HT1080 (cell line): Measurements from ENCODE around the gene CCL8. TPM values are rescaled to one million over a fixed set of nuclear protein-coding genes. Genes with fewer than 3 reads are reported as not detected.

ENCODE experiments used
- DNase-seq: peaks from one replicate; pipeline ENCODE4 v3.0.0-alpha.2; 2015; ENCODE audit warnings: low read depth
- polyA plus RNA-seq, 2 experiments: library from polyadenylated mRNA; depleted of rRNA; stranded (reverse); fragments of >200 nt; gene quantifications; 2 replicates each; pipeline ENCODE4 v1.2.3, GENCODE V29; 2015
- total RNA-seq: library from RNA; depleted of rRNA; stranded (reverse); fragments of >200 nt; shearing (Covaris generic); gene quantifications from 2 replicates; pipeline ENCODE4 v1.2.3, GENCODE V29; 2014; rRNA removed

The CCL8 gene
- total RNA-seq = not detected in 2 replicates
- polyA plus RNA-seq (2015; cell fraction: cytosol; rRNA removed) = not detected in 2 replicates
- not detected in 2 replicates for polyA plus RNA-seq (2015; cell fraction: nucleus; rRNA removed)

DNA sequence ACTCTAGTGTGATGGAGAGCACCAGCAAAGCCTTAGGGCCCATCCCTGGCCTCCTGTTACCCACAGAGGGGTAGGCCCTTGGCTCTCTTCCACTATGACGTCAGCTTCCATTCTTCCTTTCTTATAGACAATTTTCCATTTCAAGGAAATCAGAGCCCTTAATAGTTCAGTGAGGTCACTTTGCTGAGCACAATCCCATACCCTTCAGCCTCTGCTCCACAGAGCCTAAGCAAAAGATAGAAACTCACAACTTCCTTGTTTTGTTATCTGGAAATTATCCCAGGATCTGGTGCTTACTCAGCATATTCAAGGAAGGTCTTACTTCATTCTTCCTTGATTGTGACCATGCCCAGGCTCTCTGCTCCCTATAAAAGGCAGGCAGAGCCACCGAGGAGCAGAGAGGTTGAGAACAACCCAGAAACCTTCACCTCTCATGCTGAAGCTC is at the start of gene CCL8:
Gene CCL8, plus strand, starts transcription at position 397 of the 445 bp plus-strand sequence. CDS start 67 bp downstream, outside the sequence.
- DNase-seq = no peak

DNA sequence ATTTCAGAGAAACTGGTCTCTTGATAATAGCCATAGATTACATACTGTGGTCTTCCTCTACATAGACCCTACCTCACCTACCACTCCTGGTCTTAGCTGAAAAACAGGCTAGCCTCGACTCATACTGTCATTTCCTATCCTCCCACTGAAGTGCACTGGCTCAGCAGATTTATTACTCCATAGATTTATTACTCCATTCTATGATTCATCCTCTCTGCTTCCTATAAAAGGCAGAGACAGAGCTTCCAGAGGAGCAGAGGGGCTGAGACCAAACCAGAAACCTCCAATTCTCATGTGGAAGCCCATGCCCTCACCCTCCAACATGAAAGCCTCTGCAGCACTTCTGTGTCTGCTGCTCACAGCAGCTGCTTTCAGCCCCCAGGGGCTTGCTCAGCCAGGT is 49.3 kb upstream of the CCL8 start, which contains the start of gene CCL7:
Gene CCL7, plus strand, starts transcription at position 253 of the 400 bp plus-strand sequence. Its CDS starts 70 bp downstream, at position 323.
- no peak for DNase-seq

DNA sequence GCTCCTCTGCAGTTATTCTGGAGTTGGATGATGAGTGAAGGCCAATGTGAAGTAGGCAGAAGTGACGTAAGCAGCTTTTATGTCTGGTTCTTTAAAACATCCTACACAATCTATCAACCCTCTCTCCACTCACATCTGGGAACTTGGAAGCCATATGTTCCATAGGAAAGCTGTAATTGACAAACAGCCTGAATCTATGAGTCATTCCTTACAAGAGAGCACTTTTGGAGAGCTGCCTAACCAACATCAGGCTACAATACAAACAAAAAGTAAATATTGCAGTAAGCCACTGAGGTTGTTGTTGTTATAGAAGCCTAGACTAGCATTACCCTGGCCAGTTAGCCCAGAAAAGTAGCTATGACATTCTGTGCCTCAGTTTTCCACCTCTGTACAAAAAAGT is 43.4 kb upstream of the CCL8 start:
- DNase-seq = no peak

DNA sequence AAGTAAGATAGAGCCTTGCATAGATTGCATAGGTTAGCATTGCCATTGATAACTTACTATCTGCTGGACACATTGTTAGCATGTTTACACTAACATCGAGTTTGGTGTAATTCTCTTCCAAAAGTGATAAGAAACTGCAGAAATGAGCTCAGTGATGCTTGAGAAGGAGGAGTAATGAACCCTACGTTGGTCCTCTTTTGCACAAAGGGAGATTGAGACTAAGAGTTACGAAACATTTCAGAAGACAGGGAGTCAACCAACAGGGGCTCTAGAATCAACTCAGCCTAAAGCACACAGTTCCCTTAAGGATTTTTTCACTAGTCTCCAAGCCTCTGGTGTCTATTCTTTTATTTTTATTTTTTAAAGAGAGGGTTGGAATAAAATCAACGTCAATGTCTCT is 42.4 kb upstream of the CCL8 start:
- no peak for DNase-seq

DNA sequence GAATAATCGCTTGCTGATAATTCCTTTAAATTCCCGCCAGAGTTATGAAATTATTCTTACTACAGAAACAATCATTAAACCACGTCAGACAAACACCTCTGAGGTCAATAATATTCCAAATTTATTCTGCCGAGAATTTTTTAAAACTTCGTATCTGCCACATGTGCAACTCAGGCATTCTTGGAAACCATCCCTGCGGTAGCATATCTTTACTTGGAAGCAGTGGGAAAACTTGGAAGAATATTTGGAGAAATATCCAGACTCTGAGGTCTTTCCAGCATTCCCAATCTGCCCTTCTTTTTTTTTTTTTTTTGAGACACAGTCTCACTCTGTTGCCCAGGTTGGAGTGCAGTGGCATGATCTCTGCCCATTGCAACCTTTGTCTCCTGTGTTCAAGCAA is 35.7 kb upstream of the CCL8 start:
- no peak for DNase-seq

DNA sequence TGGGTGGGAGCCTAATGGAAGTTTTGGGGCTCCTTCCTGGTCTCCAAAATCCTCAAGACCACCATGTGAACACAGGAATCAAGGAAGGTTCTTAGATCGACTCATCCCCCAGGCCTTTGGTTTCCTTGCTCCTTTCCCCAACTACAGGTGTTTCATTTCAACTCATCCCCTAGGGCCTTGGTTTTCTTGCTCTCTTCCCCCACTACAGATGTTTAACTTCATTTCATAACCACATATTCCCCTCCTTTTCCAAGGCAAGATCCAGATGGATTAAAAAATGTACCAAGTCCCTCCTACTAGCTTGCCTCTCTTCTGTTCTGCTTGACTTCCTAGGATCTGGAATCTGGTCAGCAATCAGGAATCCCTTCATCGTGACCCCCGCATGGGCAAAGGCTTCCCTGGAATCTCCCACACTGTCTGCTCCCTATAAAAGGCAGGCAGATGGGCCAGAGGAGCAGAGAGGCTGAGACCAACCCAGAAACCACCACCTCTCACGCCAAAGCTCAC is 33.9 kb upstream of the CCL8 start, which contains the start of gene CCL11:
Gene CCL11, plus strand, starts transcription at position 457 of the 507 bp plus-strand sequence. CDS start 67 bp downstream, outside the sequence.
- DNase-seq = no peak

DNA sequence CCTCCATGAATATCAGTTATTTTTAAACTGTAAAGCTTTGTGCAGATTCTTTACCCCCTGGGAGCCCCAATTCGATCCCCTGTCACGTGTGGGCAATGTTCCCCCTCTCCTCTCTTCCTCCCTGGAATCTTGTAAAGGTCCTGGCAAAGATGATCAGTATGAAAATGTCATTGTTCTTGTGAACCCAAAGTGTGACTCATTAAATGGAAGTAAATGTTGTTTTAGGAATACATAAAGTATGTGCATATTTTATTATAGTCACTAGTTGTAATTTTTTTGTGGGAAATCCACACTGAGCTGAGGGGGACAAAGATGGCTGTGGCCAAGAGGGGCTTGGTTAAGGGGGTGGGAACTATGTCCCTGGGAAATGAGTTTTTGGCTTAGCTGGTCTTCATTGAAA is 31.4 kb upstream of the CCL8 start:
- no peak for DNase-seq

DNA sequence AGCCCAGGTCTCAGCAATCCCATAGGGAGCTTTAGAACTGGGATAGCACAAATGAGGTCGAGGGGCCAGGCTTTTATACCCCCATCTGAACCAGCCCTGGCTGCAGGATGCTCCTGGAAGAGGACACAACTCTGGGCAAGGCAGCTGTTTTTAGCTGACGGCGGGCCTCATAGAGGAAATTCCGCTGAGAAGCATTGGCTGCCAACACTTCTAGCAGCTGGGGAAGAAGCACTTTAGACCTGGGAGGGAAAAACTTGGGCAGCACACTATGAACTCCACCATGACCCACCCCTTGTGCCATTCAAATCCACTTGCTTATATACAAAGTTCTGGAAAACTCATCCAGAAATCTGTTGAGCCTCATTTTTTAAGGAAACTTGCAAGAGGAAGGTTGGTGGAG is 28.6 kb upstream of the CCL8 start:
- no peak for DNase-seq

DNA sequence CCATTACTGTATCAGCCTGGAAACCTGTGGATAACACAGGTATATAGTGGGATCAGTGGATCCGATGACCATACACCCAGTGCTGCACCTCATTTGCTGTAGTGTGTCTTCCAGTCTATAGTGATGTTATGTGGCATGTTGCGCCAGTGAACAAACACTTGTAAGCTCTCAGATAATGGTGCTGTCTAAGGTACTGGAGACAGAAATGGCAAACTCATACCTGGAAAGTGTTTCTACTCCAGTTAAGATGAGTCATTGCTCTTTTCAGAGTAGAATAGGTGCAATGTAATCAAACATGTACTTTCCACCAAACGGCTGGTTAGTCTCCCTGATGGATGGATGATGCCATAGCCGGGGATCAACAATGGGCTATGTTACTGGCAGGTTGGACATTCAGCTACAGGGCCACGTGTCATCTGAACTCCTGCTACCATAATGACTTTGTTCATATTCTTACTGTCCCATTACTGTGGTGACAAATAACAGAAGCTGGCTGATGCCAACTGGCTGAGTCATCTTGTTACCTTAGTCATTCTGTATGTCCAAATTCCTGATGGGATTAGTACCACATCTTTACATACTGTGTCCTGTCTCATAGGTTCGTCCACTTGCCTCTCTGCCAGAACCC is 27.4 kb upstream of the CCL8 start:
- peak; percentile 12 for DNase-seq

DNA sequence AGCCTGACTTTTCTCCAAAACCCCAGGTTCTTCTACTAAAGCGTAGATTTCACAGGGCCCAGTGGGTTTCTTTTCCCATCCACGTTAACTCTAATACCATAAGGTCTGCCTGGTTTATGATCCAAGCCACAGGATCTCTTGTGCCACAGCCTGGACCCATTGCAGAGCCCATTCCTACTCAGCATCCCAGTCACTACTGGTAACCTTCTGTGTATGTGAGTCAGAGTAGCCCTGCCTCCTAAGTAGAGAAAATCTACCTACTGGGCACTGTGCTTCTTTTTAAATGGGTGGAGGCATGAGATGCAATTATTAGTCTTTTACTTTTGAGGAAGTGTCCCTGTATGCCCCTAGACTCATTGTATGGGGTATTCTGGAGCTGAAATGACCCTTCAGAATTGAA is 20.2 kb upstream of the CCL8 start:
- no peak for DNase-seq

DNA sequence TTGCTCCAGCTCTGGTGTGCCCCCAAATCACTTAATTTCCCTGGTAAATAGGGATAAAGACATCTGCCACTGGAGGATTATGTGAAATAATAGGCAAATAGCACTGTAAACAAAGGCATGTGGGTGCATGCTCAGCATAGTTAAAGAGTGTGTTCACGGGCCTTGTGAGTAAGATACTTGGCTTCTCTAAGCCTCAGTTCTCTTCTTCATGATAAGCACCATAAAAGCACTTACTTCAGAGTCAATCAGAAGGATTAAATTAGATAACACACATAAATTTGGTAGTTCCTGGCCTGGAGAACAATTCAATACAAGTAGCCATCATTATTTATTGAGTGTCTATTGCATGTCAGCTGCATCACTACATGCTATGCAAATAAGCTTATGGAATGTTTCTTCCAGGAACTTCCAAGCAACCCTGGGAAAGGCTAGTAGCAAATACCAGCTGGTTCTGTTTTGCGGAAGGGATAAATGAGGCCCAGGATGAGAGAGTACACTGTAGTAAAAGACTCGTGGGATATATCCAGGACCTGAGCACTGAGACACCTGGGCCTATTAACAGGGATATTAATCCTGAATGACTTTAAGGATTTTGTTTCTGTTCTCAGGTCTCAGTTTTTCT is 19.2 kb upstream of the CCL8 start:
- DNase-seq = no peak

DNA sequence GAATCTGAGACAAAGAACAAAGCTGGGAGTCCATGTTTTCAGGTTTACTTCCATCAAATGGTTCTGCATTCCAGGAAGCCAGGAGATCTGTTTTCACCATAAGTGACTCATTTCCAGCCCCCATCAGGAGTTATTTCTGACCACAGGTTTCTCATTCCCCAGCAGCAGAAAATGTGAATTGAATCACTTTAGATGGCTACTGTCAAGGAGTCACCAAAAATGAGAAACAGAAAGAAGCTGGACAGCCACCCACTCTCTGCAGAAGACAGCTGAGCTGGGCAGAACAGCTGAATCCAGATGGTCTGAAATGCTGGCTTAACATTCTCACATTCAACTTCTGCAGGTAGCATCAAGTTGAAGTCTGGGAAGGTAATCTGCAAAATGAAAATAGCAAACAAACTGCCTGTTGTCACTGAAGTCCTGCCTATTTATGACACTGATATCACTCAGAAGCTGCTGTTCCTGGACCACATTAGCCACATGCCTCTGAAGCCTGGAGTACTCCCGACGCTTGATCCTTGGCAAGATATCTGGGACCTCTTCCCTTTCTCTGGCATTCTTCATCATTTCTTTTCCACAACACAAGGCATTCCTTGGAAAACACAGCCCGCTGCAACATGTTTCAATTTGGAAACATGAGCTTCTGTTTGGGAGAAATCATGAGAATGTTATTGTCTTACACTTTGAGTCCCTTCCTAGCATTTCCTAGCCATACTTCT is 18.4 kb upstream of the CCL8 start:
- DNase-seq = peak; percentile 42

DNA sequence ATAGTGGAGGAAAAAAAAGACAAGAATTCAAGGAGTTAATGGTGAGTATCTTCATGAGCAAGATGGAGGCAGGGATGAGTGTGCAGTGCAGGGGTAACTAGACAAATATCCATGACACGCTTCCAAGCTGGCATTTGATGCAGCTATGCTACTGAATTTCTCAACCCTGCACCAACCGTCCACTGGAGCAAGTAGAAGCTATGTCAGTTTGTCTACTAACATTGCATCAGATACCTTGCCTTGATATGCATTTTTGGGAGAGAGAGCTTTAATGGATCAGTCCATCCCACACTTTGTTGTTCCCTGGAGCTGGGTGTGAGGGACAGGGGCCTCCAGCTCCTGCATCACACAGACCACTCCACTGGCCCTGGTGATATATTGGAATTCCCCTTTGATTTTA is 17.2 kb upstream of the CCL8 start:
- no peak for DNase-seq

DNA sequence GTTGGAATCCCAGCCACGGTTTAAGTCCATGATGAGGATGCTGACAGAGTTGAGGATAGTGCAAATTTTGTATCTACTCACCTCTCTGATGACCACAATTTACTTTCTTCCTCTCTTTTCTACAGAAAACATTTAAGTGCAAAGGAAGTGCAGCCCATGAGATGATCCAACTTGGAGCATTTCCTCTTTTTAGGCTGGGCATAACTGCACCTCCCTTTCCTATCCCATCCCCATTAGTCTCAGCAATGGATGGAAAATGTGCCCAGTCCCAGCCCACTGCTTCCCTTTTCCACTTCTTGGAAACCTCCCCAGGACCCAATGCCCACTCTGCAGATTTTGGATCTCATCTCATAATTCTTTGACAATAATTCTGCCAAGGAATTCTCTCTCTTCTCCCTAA is 16.6 kb upstream of the CCL8 start:
- no peak for DNase-seq

DNA sequence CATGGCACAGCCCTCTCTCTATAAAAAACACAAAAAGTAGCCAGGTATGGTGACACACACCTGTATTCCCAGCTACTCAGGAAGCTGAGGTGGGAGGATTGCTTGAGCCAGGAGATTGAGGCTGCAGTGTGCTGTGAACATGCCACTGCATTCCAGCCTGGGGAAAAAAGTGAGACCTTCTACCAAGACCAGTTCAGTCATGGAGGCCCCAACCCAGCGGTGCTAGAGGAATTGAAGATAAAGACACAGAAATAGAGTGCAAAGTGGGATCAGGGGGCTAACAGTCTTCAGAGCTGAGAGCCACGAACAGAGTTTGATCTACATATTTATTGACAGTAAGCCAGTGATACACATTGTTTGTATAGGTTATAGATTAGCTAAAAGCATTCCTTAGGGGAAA is 15.6 kb upstream of the CCL8 start:
- DNase-seq = no peak

DNA sequence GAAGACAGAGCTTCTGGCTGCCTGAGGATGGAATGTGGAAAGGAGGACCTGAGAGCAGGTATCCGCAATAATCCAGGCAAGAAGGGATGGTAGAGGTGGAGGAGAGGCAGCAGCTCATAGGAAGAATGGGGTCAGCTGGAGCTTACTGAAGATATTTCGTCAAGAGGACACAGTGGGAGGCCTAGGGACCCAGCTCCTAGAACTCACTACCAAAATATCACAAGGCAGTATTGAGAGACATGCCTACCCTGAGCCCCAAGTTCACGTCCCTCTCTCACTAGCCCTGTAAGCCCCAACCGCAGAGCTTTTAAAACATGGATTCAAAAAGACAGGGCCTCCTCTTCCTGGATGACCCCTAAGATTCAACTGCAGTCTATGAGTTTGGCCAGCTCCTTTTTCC is 14.2 kb upstream of the CCL8 start:
- no peak for DNase-seq

DNA sequence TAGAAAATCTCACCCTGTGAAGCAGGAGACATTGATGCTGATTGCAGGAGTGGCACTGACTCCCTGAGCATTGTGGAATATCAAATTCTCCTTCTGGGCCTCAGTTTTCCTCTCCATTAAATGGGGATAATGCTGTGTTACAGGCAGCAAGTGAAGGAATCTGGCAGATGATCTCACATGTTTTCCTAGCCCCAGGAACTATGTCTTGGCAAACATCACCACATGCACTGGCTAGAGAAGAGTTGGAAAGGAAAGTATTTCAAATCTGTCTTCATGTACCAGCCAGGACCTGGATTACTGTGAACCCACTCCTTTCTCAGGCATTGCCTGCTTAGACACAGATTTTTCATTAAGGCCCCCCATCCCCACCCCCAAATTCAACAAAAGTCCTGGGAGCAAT is 13.6 kb upstream of the CCL8 start:
- DNase-seq = no peak

DNA sequence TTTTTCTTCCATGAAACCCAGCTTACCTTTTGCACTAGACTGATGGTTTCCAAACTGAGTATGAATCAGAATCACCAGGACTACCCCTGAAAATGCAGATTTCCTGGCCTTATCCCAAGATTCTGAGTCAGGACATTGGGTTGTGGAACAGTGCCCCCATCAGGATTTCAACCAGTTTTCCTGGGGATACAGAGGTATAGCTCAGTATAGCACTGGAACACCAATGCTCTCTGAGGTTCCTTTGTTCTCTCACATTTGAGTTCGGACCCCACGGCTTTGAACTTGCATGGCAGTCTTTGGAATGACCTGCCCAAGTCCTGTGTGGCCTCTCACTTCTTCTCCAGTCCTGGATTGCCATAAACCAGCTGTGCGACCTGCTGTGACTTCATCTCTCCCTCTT is 12.8 kb upstream of the CCL8 start:
- peak; percentile 44 for DNase-seq

DNA sequence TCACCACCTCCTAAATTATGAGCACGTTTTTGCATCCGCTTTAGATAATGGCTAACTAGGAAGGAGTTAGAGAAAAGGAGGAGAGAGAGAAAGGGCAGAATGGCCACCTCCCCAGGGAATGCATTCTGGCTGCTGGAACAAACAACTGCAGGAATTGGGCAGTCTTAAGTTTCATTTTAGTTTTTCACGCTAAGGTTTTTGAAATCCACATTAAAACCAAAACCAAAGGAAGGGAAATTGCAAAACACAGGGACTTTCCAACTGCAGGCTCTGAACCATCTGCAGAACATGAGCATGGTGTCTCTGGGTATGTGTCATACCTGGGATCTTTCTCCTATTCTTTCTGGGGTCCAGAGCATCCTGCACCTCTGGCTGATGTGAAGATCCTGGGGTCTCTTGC is 12.1 kb upstream of the CCL8 start:
- DNase-seq = no peak

DNA sequence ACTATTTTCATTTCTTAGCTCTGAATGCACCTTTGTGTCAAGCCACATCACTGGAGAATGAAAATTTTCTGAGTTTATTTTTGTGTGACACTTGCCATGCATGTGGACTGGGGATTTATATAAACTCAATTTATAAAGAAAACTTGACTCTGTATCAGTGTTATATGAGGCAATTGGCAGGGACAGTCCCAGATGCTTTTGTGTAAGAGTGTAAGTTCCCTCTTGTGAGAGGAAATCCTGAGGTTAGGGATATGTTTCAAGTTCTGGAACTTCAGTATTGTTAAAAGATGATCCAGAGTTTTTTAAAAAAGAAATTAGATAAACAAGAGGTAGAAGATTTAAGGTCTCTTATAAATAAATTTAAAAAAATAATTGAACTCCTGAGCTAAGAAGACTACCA is 10.9 kb upstream of the CCL8 start:
- DNase-seq = no peak

DNA sequence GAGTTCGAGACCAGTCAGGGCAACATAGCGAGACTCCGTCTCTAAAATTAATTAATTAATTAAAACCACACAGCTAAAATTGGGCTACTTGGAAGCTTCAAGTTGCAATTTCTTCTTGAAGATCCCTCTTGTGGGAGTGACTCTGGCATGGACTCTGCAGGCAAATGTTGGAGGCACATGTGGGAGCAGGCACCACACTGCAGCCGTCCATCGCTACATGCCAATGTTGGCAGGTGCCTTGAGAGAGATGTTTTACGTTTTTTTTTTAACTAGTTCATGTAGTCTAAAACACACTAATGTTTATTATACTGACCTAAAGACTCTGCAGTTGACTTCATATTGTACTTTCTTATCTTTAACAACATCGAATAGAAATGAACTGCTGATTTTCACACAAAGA is 7.9 kb upstream of the CCL8 start:
- no peak for DNase-seq

DNA sequence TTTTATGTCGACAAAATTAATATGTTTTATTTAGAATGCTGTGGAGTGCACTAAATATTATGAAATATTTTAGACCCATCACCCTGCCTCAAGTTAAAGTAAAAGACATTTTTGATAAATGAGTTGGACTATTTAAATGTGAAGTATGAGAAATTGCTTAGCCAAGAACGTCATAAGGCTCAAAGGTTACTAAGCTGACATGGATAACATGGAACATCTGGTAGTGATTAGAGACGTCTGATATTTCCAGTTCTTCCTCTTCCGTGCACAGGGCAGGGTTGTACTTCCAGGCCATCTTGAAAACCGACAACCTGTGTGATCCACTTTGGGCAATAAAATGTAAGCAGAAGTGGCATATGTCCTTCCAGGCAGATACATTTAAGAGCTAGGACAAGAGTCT is 7.2 kb upstream of the CCL8 start:
- no peak for DNase-seq
